Fibroblast of pulmonary artery (primary cell): ENCODE results near the gene ADARB2.

Experiments
- DNase-seq: peaks from one replicate; pipeline ENCODE4 v3.0.0-alpha.2; 2010; ENCODE audit warnings: low read depth
- H3K4me3 ChIP-seq: replicated peaks from 2 replicates; pipeline ENCODE4 v1.5.1; 2011; ENCODE audit warnings: low read depth, mild to moderate bottlenecking, control low read depth, low read length, moderate library complexity
- CTCF ChIP-seq: IDR thresholded peaks from 2 replicates; pipeline ENCODE4 v1.5.1; 2011; ENCODE audit warnings: mild to moderate bottlenecking, control low read depth, low read length, inconsistent platforms; ENCODE audit errors: missing control alignments

The ADARB2 gene

GRCh38 chr10:1601406-1601805 lies 135.9 kb downstream of the ADARB2 start:
- no peak overlapping the region for H3K4me3 ChIP-seq
- no peak for DNase-seq
- no peak for TF ChIP-seq CTCF

- DNase-seq: no peak
- H3K4me3 ChIP-seq: no peak overlapping the region
- TF ChIP-seq CTCF: no peak
Observed at GRCh38 chr10:1600861-1601260, 136.5 kb downstream of the ADARB2 start.

GRCh38 chr10:1598393-1599153 lies 138.8 kb downstream of the ADARB2 start:
- H3K4me3 ChIP-seq: no peak overlapping the region
- TF ChIP-seq CTCF: no peak
- DNase-seq: no peak

GRCh38 chr10:1597370-1598146 lies 139.8 kb downstream of the ADARB2 start:
- TF ChIP-seq CTCF: no peak
- DNase-seq: no peak
- H3K4me3 ChIP-seq: no peak overlapping the region

GRCh38 chr10:1596482-1597099 lies 140.7 kb downstream of the ADARB2 start:
- DNase-seq: no peak
- no peak overlapping the region for H3K4me3 ChIP-seq
- no peak for TF ChIP-seq CTCF

GRCh38 chr10:1595726-1596125 lies 141.6 kb downstream of the ADARB2 start:
- H3K4me3 ChIP-seq: no peak overlapping the region
- no peak for DNase-seq
- TF ChIP-seq CTCF: no peak
